ENCODE data around the gene NFE2L2. TPM values are rescaled to one million over a fixed set of nuclear protein-coding genes. Genes with fewer than 3 reads are reported as not detected.

The NFE2L2 gene
- total and polyA plus RNA-seq, 2 experiments from 2014 or later, result 35.0 to 39.1 TPM

- TF ChIP-seq ETS1 (IDR thresholded peaks at IDR 0.05) (no peak), CTCF (conservative IDR thresholded peaks at IDR 0.05; ENCODE audit: low read depth in 2 of 2) (no peak), POLR2AphosphoS5 (IDR thresholded peaks at IDR 0.05; ENCODE audit: low read depth) (no peak), STAT1 (IDR thresholded peaks at IDR 0.05; ENCODE audit: unreplicated experiment) (no peak), ZNF114 (CRISPR knock-in tag; IDR thresholded peaks at IDR 0.05) (no peak), JUNB (IDR thresholded peaks at IDR 0.05; ENCODE audit: unreplicated experiment) (no peak), EZH2 (IDR thresholded peaks at IDR 0.05; ENCODE audit: low read depth, unreplicated experiment) (no peak), NANOG (IDR thresholded peaks at IDR 0.05; ENCODE audit: borderline replicate concordance) (no peak), CREB1 (CRISPR knock-in tag; IDR thresholded peaks at IDR 0.05; ENCODE audit: low read depth) (no peak), ZNF331 (CRISPR knock-in tag; IDR thresholded peaks at IDR 0.05; ENCODE audit: low read depth) (no peak), EZH2phosphoT487 (IDR thresholded peaks at IDR 0.05; ENCODE audit: unreplicated experiment) (no peak)
- TF ChIP-seq, protein P1, sequence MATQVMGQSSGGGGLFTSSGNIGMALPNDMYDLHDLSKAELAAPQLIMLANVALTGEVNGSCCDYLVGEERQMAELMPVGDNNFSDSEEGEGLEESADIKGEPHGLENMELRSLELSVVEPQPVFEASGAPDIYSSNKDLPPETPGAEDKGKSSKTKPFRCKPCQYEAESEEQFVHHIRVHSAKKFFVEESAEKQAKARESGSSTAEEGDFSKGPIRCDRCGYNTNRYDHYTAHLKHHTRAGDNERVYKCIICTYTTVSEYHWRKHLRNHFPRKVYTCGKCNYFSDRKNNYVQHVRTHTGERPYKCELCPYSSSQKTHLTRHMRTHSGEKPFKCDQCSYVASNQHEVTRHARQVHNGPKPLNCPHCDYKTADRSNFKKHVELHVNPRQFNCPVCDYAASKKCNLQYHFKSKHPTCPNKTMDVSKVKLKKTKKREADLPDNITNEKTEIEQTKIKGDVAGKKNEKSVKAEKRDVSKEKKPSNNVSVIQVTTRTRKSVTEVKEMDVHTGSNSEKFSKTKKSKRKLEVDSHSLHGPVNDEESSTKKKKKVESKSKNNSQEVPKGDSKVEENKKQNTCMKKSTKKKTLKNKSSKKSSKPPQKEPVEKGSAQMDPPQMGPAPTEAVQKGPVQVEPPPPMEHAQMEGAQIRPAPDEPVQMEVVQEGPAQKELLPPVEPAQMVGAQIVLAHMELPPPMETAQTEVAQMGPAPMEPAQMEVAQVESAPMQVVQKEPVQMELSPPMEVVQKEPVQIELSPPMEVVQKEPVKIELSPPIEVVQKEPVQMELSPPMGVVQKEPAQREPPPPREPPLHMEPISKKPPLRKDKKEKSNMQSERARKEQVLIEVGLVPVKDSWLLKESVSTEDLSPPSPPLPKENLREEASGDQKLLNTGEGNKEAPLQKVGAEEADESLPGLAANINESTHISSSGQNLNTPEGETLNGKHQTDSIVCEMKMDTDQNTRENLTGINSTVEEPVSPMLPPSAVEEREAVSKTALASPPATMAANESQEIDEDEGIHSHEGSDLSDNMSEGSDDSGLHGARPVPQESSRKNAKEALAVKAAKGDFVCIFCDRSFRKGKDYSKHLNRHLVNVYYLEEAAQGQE (IDR thresholded peaks at IDR 0.05; ENCODE audit: unreplicated experiment), result no peak
- TF ChIP-seq, protein P2, sequence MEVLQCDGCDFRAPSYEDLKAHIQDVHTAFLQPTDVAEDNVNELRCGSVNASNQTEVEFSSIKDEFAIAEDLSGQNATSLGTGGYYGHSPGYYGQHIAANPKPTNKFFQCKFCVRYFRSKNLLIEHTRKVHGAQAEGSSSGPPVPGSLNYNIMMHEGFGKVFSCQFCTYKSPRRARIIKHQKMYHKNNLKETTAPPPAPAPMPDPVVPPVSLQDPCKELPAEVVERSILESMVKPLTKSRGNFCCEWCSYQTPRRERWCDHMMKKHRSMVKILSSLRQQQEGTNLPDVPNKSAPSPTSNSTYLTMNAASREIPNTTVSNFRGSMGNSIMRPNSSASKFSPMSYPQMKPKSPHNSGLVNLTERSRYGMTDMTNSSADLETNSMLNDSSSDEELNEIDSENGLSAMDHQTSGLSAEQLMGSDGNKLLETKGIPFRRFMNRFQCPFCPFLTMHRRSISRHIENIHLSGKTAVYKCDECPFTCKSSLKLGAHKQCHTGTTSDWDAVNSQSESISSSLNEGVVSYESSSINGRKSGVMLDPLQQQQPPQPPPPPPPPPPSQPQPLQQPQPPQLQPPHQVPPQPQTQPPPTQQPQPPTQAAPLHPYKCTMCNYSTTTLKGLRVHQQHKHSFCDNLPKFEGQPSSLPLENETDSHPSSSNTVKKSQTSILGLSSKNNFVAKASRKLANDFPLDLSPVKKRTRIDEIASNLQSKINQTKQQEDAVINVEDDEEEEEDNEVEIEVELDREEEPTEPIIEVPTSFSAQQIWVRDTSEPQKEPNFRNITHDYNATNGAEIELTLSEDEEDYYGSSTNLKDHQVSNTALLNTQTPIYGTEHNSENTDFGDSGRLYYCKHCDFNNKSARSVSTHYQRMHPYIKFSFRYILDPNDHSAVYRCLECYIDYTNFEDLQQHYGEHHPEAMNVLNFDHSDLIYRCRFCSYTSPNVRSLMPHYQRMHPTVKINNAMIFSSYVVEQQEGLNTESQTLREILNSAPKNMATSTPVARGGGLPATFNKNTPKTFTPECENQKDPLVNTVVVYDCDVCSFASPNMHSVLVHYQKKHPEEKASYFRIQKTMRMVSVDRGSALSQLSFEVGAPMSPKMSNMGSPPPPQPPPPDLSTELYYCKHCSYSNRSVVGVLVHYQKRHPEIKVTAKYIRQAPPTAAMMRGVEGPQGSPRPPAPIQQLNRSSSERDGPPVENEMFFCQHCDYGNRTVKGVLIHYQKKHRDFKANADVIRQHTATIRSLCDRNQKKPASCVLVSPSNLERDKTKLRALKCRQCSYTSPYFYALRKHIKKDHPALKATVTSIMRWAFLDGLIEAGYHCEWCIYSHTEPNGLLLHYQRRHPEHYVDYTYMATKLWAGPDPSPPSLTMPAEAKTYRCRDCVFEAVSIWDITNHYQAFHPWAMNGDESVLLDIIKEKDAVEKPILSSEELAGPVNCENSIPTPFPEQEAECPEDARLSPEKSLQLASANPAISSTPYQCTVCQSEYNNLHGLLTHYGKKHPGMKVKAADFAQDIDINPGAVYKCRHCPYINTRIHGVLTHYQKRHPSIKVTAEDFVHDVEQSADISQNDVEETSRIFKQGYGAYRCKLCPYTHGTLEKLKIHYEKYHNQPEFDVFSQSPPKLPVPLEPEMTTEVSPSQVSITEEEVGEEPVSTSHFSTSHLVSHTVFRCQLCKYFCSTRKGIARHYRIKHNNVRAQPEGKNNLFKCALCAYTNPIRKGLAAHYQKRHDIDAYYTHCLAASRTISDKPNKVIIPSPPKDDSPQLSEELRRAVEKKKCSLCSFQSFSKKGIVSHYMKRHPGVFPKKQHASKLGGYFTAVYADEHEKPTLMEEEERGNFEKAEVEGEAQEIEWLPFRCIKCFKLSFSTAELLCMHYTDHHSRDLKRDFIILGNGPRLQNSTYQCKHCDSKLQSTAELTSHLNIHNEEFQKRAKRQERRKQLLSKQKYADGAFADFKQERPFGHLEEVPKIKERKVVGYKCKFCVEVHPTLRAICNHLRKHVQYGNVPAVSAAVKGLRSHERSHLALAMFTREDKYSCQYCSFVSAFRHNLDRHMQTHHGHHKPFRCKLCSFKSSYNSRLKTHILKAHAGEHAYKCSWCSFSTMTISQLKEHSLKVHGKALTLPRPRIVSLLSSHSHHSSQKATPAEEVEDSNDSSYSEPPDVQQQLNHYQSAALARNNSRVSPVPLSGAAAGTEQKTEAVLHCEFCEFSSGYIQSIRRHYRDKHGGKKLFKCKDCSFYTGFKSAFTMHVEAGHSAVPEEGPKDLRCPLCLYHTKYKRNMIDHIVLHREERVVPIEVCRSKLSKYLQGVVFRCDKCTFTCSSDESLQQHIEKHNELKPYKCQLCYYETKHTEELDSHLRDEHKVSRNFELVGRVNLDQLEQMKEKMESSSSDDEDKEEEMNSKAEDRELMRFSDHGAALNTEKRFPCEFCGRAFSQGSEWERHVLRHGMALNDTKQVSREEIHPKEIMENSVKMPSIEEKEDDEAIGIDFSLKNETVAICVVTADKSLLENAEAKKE (CRISPR knock-in tag; IDR thresholded peaks at IDR 0.05), result no peak
- no peak overlapping the region for H3K4me3 Mint-ChIP-seq
- Histone ChIP-seq H3K79me2 (replicated peaks; ENCODE audit: insufficient read depth) (peaks cover 80% of the 10 kb centered on the region), H4K20me1 (replicated peaks; ENCODE audit: insufficient read depth) (peaks cover 49% of the 10 kb centered on the region), H3K4me1 (ENCODE audit: insufficient read depth) (peaks cover 25% of the 10 kb centered on the region), H3K4me3 (no peak overlapping the region), H3K27ac (ENCODE audit: low read depth) (no peak overlapping the region), H3K36me3 (ENCODE audit: insufficient read depth) (0 out of 2 replicates have a peak, but pooled peaks cover 6% of the 10 kb centered on the region), H3K4me2 (no peak overlapping the region), H3K9me2 (ENCODE audit: insufficient read depth) (no peaks in the 10 kb centered on the region), H3K27me3 (ENCODE audit: insufficient read depth) (no peaks in the 10 kb centered on the region), H2AFZ (no peak overlapping the region), H3F3A (replicated peaks; ENCODE audit: low read depth) (no peaks in the 10 kb centered on the region)
- no peak overlapping the region for H3K27ac Mint-ChIP-seq
- H3K27me3 Mint-ChIP-seq (ENCODE audit: insufficient read depth, low read depth, poor library complexity), result peaks cover 8% of the 10 kb centered on the region
- DNase-seq (ENCODE audit: low spot score) (no peak), ATAC-seq (no peak)
- peaks cover 21% of the 10 kb centered on the region for H3K9me3 Mint-ChIP-seq
- H3K36me3 Mint-ChIP-seq (ENCODE audit: low read depth), result peaks cover 34% of the 10 kb centered on the region
- peaks cover 40% of the 10 kb centered on the region for H3K4me1 Mint-ChIP-seq
Observed at GRCh38 chr2:177260379-177260778, 4.1 kb downstream of the NFE2L2 start.

All from GM23338 (cell line).